Uterus (tissue), 4 donors: ENCODE results near the gene UBE2Q2. TPM values are rescaled to one million over a fixed set of nuclear protein-coding genes. Genes with fewer than 3 reads are reported as not detected.
"Not testable (repeated sequence)": the region's sequence is repeated elsewhere in the genome, so short reads cannot be mapped to it uniquely, and the experiment has no call there.

Experiments used
- DNase-seq, 2 donors: peaks; one replicate each; pipeline ENCODE4 v3.0.0-alpha.2; 2019 to 2020
- H3K27ac ChIP-seq, 2 donors: fragments of 200-600 bp; sonication (generic); 1 replicate in 1 of 2; 2 replicates in 1 of 2; pipeline ENCODE4 v1.5.1; 2016 to 2018
- H3K27me3 ChIP-seq, 2 donors: fragments of 200-600 bp; sonication (generic); one replicate each; pipeline ENCODE4 v1.5.1; 2018 to 2019; ENCODE audit warnings: control low read depth in 1 of 2
- H3K36me3 ChIP-seq, 2 donors: fragments of 200-600 bp; sonication (generic); one replicate each; pipeline ENCODE4 v1.5.1; 2019; ENCODE audit warnings: control low read depth in 1 of 2
- H3K4me1 ChIP-seq, 2 donors: fragments of 200-600 bp; sonication (generic); one replicate each; pipeline ENCODE4 v1.5.1; 2018 to 2019; ENCODE audit warnings: control low read depth in 1 of 2
- H3K4me3 ChIP-seq, 2 donors: fragments of 200-600 bp; sonication (generic); 1 replicate in 1 of 2; 2 replicates in 1 of 2; pipeline ENCODE4 v1.5.1; 2018 to 2019; ENCODE audit warnings: mild to moderate bottlenecking in 1 of 2
- H3K9me3 ChIP-seq, 2 donors: fragments of 200-600 bp; sonication (generic); one replicate each; pipeline ENCODE4 v1.5.1; 2019; ENCODE audit warnings: control low read depth in 1 of 2
- CTCF ChIP-seq, 4 experiments: fragments of 200-600 bp in 2 of 4; fragments of 450-650 bp in 2 of 4; sonication (generic) in 2 of 4; IDR thresholded peaks; one replicate each; pipeline ENCODE4 v1.5.1; 2016 to 2019; ENCODE audit warnings: antibody characterized with exemption in 4 of 4, mild to moderate bottlenecking in 2 of 4, moderate library complexity in 1 of 4
- POLR2A ChIP-seq, 2 donors: fragments of 450-650 bp; IDR thresholded peaks; one replicate each; pipeline ENCODE4 v1.6.1; 2016; ENCODE audit warnings: antibody characterized with exemption in 2 of 2, mild to moderate bottlenecking in 1 of 2, moderate library complexity in 1 of 2
- intact Hi-C: fragments of 100-400 bp; cut with DNase I; formaldehyde crosslinking; loops from one replicate; pipeline ENCODE4 v1.15.1; 2023; ENCODE audit warnings: low total_unique reads
- total RNA-seq, 4 donors: library from RNA; depleted of rRNA in 3 of 4; stranded (reverse); fragments of >200 nt in 3 of 4; gene quantifications; one replicate each; pipeline versions ENCODE4 v1.1.0 to v1.2.4, GENCODE V29; 2014 to 2023
- donor health status: DM: yes; HTN: yes; CAD: no.

Gene UBE2Q2
- total RNA-seq, 4 donors from 2014 or later, result 36.6 to 71.7 (median 57.9) TPM

- no peaks in the 10 kb centered on the region for H3K9me3 ChIP-seq
- no peak for DNase-seq
- H3K4me3 ChIP-seq, result no peak overlapping the region
- H3K4me1 ChIP-seq, result no peaks in the 10 kb centered on the region
- H3K27ac ChIP-seq, result no peak overlapping the region
- TF ChIP-seq CTCF (IDR thresholded peaks at IDR 0.05) (no peak), POLR2A (IDR thresholded peaks at IDR 0.05) (no peak)
- no peaks in the 10 kb centered on the region for H3K36me3 ChIP-seq
- intact Hi-C loops, result no loop called here
- no peaks in the 10 kb centered on the region for H3K27me3 ChIP-seq
Measured at GRCh38 chr15:75857886-75858285, 14.6 kb downstream of the UBE2Q2 start.

DNA sequence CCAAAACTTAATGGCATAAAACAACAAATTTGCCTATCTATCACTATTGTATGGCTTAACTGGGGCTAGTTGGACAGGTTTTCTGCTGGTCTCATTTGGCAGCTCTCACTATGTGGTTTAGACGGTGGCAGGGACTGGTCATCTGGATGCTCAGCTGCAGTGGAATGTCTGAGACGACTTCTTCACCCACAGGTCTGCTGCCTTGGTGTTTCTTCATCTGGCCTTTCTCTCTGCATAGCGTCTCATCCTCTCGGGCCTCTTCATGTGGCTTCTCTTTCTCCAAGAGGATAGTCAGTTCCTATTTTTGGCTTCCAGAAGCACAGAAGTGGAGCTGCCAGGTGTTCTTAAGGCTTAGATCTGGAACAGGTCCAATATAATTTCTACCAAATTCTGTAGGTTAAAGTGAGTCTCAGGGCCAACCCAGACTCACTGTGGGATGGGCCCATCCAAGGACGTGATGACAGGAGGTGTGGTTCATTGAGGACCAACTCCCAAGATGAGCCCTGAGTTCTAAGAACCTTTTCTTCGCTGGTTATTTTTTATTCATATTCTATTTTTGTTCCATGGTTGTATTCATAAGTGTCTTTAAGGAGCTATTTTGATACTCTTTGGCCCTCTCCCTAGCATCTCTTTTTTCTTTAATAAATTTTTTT lies 18.6 kb downstream of the UBE2Q2 start:
- H3K27me3 ChIP-seq, result no peaks in the 10 kb centered on the region
- no peaks in the 10 kb centered on the region for H3K4me1 ChIP-seq
- no peak overlapping the region for H3K4me3 ChIP-seq
- H3K9me3 ChIP-seq, result no peaks in the 10 kb centered on the region
- intact Hi-C loops, result no loop called here
- DNase-seq, result no peak
- no peaks in the 10 kb centered on the region for H3K36me3 ChIP-seq
- TF ChIP-seq POLR2A (IDR thresholded peaks at IDR 0.05), result no peak
- no peak for TF ChIP-seq CTCF (IDR thresholded peaks at IDR 0.05)
- no peak overlapping the region for H3K27ac ChIP-seq

DNA sequence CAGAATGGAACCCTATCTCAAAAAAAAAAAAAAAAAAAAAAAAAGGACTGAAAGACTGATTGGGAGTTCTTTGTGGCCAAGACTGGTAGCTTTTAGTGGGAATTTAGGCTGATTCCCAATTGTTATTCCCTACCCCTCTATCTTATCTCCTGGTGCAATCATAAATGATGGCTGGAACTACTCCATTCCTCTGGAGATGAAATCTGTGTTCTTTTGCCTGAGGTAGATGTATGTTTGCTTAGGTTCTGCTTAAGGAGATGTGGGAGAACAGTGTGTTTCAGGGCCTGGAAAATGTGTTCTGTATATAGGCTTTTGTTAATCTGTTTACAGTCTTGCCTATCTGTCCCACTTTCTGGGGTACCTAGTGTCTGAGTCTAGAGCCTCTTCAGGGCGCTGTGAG lies 19.5 kb downstream of the UBE2Q2 start:
- H3K27me3 ChIP-seq, result no peaks in the 10 kb centered on the region

DNA sequence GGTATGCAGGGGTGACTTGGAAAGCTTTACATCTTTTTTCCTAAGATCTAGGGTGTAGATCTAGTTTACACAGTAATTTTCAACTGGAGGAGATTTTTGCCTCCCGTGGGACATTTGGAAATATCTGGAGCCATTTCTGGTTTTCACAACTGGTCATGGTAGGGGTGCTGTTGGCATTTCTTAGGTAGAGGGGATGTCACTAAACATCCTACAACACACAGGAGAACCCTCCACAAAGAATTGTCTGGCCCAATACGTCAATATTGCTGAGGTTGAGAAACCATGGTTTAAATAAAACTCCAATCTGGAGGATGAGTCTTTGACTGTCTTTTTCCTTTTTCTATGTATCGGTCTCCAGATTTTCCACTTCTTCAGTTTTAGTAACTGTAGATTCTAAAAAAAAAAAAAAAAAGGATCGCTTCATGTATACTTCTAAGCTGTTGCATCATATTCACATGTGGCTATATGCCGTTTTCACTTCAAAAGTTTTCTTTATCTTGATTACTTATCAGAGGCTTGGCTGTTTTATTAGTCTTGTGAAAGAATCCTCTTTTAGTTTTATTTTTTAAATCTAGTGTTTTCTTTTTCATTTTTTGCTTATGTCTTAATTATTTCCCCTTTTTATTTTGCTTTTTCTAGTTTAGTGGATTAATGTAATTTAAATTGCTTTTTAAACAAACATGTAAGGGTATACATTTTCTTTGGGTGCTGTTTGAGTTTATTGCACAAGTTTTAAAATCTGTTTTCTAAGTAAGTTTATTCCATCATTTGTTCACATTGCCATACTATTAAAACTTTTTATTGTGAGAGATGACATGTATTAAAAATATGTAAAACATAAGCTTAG lies 21.2 kb downstream of the UBE2Q2 start:
- TF ChIP-seq CTCF (IDR thresholded peaks at IDR 0.05), result no peak
- no peak for TF ChIP-seq POLR2A (IDR thresholded peaks at IDR 0.05)
- no peak for DNase-seq
- H3K4me1 ChIP-seq, result no peaks in the 10 kb centered on the region
- no peak overlapping the region for H3K27ac ChIP-seq
- H3K9me3 ChIP-seq, result no peaks in the 10 kb centered on the region
- intact Hi-C loops, result no loop called here
- no peaks in the 10 kb centered on the region for H3K27me3 ChIP-seq
- no peak overlapping the region for H3K4me3 ChIP-seq
- no peaks in the 10 kb centered on the region for H3K36me3 ChIP-seq

More for the DNA sequence above, 19.5 kb downstream of the UBE2Q2 start:
- no peak overlapping the region for H3K4me3 ChIP-seq
- no peaks in the 10 kb centered on the region for H3K9me3 ChIP-seq
- no peak for TF ChIP-seq POLR2A (IDR thresholded peaks at IDR 0.05)
- TF ChIP-seq CTCF (IDR thresholded peaks at IDR 0.05), result no peak
- no peak overlapping the region for H3K27ac ChIP-seq
- intact Hi-C loops, result no loop called here
- no peaks in the 10 kb centered on the region for H3K4me1 ChIP-seq
- no peaks in the 10 kb centered on the region for H3K36me3 ChIP-seq
- DNase-seq, result no peak

- intact Hi-C loops, H3K27me3 ChIP-seq, DNase-seq, H3K9me3 ChIP-seq, H3K36me3 ChIP-seq, H3K4me1 ChIP-seq, H3K4me3 ChIP-seq, H3K27ac ChIP-seq: not testable (repeated sequence)
Measured at GRCh38 chr15:75866045-75866444, 22.8 kb downstream of the UBE2Q2 start.
